SIG-M5 treated with dmso at 0.1 percent for 504 hours (cell line): Measurements from ENCODE around the gene METTL16.
"Not testable (repeated sequence)": the region's sequence is repeated elsewhere in the genome, so short reads cannot be mapped to it uniquely, and the experiment has no call there.

ENCODE experiments used
- DNase-seq: peaks from one replicate; lab custom pipeline; 2025; ENCODE audit not compliant: unreplicated experiment; lab: John Stamatoyannopoulos, UW

The METTL16 gene

DNA sequence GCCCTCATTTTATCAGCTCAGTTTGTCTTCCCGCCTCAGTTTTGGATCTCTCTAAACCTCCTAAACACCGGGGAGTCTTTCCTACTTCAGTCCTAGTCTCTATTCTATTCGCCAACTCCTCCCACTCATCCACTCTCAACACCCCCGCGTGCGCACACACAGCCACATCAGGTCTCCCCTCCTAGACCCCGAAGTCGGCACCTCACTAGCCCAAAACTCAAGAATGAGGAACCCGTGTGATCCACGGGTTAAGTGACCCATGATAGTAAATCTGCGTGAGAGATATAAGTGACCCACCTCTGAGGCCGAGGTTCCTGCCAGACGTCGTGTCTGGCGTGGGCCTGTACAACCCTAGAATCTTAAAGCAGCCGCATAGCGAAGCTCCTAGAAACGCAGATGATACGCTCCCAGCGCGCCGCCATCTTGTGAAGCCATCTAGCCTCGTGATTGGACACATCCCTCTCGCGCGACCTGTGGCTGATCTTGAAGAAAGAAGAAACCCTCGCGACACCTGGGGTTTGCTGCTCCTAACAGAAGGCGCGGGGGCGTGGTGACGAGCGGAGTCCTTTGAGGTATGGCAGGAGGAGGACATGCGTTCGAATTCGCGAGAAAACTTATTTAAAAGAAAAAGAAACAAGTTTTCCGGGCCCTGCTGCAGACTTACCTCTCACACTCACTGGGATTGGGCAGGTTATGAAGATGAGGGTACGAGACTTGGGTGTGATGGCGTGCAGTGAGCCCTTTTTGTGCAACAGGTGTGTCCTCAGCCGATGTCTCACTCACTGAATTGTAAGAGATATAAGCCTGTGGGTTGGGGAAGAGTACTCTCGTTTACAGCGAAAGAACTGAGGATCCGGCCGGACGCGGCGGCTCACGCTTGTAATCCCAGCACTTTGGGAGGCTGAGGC, at the start of gene METTL16:
TSS of gene METTL16 (minus strand) at position 427 of the 908 bp plus-strand sequence. CDS start 9,557 bp downstream, outside the sequence.
- peak; percentile 97 for DNase-seq

DNA sequence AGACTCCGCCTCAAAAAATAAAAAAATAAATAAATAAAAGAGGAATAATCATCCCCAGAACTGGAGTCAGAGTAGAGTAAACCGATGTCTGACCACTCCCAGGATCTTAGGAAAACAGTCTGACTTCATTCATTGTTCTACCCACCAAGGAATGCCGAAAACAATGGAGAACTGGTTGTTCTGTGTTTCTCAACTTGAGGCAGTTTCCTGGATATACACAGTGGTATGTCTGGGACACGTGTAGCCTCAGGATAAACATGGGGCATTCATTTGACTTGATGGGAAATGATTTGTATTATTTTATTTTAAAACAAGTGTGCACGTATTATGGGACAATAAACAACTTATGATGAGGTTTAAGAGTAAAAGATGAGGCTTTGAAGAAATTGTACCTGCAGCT, 49.0 kb upstream of the METTL16 start:
- DNase-seq: no peak

DNA sequence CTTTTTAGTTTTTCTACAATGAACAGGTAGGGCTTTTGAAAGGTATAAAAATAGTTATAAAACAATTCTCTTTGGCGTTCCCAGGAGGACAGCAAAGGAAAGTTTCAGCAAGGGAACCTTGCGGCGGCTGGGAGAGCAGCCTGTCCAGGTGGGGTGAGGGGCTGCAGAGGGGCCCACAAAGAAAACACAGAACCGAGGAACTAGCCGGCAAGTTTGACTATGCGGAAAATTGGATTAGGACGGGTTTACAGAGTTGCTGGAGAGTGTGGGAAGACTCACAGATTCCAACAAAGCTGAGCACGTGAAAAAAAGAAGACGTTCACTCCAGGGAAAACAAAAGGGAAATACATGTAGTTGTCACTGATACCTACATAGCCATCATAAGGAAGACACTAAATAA, 40.2 kb upstream of the METTL16 start:
- DNase-seq: no peak

DNA sequence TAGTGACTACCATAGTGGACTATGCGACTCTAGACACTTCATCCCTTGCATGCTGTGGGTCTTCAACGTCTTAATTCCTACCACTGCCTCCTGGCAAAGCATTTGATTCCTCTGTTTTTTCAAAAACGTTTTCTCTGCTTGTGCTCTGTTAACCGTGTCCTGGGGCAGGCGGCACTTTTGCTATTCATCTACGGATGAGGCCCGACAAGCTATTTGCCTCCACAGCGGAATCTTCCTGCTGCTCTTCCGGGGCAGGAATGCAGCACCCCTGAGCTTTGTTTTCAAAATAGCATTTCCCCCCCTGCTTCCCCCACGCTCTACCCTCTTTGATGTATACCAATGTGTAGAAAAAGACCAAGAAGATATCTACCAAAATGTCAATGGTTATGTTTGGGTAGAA, 39.8 kb upstream of the METTL16 start:
- DNase-seq: no peak

DNA sequence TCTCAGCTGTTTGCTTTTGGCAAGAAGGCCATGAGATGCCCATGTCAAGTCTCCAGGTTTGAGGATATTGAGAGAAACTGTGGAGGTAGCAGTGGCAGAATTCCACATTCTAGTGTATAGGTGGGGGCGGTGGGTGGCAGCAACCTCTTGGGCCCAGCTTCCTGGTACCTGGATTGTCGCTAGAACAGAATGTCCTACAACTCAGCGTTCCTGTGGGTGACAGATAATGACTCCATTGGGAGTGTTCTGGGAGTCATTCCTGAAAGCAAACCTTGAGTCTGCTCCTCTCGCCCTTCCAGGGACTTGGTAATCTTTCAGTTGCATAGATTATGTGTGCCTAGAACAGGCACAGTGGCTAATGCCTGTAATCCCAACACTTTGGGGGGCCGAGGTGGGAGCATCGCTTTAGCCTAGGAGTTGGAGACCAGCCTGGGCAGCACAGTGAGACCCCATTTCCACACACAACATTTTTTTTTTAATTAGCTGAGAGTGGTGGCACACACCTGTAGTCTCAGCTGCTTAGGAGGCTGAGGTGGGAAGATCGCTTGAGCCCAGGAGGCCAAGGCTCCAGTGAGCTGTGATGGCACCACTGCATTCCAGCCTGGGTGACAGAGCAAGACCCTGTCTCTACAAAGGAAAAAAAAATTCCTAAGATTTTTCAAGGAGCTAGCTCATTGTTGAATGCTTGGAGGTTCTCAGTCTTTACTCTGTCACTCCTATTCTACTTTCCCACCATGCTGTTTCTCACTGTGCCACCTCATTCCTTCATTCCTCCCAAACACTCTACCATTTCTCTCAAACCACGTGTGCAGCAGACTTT, 37.9 kb upstream of the METTL16 start:
- no peak for DNase-seq

DNA sequence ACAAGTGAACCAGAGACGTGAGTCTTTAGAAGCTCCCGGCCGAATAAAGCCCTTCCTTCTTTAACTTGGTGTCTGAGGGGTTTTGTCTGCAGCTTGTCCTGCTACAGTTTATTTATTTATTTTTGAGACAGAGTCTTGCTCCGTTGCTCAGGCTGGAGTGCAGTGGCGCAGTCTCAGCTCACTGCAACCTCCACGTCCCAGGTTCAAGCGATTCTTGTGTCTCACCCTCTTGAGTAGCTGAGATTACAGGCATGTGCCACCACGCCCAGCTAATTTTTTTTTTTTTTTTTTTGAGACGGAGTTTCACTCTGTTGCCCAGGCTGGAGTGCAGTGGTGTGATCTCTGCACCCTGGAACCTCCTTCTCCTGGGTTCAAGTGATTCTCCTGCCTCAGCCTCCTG, 36.3 kb upstream of the METTL16 start:
- not testable (repeated sequence) for DNase-seq

GRCh38 chr17:2547176-2547575, 35.5 kb upstream of the METTL16 start:
- DNase-seq: peak; percentile 47

DNA sequence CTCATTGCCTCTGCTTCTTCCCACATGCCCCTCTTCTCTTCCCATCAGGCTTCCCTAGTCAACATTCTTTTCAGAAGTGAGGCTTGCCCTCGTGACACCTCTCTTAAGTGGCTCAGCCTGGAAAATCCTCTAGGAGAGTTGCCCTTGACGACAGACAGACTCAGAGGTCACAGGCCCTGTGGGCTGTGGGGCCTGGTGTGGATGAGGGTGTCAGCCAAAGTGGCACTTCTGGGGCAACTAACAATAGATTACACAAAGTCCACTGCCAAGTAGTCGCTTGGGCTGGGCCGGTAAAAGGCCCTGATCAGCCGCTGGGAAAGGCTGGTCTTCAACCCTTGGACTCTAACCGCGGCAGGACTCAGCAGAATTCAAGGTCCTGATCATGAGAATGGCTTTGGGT, 33.7 kb upstream of the METTL16 start:
- no peak for DNase-seq

- DNase-seq: no peak
Observed at GRCh38 chr17:2542456-2542855, 30.8 kb upstream of the METTL16 start.

- DNase-seq: no peak
Observed at GRCh38 chr17:2542056-2542455, 30.4 kb upstream of the METTL16 start.

GRCh38 chr17:2537579-2537978, 25.9 kb upstream of the METTL16 start:
- not testable (repeated sequence) for DNase-seq

DNA sequence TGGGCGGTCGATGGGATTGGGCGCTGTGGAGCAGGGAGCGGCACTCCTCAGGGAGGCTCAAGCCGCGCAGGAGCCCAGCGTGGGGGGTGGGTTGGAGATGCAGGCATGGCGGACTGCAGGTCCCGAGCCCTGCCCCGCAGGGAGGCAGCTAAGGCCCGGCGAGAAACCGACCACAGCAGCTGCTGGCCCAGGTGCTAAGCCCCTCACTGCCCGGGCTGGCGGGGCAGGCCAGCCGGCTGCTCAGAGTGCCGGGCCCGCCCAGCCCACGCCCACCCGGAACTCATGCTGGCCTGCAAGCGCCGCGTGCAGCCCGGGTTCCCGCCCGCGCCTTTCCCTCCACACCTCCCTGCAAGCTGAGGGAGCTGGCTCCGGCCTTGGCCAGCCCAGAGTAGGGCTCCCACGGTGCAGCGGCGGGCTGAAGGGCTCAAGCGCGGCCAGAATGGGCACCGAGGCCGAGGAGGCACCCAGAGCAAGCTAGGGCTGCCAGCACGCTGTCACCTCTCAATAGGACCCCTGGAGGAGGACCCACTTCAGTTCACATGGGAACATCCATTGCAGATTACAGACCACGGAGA, 20.5 kb upstream of the METTL16 start:
- DNase-seq: no peak

- not testable (repeated sequence) for DNase-seq
Observed at GRCh38 chr17:2531243-2531954, 19.7 kb upstream of the METTL16 start.

DNA sequence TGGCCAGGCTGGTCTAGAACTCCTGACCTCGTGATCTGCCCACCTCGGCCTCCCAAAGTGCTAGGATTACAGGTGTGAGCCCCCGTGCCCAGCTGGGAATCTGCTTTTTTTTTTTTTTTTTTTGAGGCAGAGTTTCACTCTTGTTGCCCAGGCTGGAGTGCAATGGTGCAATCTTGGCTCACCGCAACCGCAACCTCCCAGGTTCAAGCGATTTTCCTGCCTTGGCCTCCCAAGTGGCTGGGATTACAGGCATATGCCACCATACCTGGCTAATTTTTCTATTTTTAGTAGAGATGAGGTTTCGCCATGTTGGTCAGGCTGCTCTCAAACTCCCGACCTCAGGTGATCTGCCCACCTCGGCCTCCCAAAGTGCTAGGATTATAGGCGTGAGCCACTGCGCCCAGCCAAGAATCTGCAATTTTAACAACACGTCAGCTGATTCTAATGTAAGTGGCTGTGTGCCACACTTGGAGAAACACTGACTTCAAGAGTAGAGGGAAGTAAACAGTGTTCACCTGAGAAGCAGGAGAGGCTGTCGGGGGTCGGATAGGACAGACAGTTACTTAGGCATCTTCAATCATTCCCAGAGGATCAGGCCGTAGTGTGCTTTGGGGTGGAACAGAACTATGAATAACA, 10.2 kb upstream of the METTL16 start:
- not testable (repeated sequence) for DNase-seq

GRCh38 chr17:2521257-2521656, 9.6 kb upstream of the METTL16 start:
- DNase-seq: no peak

- no peak for DNase-seq
Observed at GRCh38 chr17:2517539-2517938, 5.9 kb upstream of the METTL16 start.

DNA sequence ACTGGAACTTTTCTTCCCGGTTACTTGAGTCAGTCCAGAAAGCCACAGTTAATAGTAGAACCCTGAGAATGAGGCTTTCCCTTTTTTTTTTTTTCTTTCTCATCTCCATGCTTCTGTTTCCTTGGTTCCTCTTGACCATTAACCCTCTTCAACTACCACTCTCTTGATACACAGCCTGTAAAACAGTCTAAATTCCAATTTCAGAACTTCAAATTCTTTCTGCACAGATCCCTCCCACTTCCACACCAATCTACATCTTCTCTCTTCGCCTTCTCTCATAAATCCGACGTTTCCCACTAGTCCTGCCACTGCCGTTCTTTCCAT, 588 bp downstream of the METTL16 start:
- no peak for DNase-seq

DNA sequence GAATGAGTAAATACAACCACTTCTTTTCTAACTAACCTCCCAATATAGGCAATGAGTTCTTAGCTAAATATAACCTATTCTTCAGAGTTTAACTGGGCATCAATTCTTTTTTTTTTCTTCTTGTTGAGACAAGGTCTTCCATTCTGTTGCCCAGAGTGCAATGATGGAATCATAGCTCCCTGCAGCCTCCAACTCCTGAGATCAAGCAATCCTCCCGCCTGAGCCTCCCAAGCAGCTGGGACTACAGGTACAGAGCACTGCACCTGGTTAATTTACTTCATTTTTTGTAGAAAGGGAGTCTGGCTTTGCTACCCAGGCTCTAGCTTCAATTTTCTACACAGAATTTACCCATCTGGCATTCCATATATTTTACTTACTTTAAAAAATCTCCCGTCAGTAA, 1.1 kb downstream of the METTL16 start:
- DNase-seq: no peak

DNA sequence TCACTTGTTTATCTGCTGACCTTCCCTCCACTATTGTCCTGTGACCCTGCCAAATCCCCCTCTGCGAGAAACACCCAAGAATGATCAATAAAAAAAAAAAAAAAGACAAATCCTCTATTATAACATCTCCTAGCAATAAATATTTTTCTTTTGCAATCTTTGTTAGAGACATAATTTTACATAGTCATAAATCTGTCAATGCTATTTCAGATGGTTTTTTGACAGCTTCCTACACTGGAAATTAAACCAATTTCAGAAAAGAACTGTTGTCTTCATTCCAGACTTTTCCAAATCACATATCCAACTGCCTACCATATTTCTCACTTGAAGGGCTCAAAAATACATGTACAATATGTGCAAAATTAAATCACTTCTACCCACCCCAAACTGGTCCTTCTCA, 3.7 kb downstream of the METTL16 start:
- no peak for DNase-seq

DNA sequence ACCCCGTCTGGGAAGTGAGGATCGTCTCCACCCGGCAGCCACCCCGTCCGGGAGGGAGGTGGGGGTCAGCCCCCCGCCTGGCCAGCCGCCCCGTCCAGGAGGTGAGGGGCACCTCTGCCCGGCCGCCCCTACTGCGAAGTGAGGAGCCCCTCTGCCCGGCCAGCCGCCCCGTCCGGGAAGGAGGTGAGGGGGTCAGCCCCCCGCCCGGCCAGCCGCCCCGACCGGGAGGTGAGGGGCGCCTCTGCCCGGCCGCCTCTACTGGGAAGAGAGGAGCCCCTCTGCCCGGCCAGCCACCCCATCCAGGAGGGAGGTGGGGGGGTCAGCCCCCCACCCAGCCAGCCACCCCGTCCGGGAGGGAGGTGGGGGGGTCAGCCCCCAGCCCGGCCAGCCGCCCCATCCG, 4.7 kb downstream of the METTL16 start:
- DNase-seq: not testable (repeated sequence)

DNA sequence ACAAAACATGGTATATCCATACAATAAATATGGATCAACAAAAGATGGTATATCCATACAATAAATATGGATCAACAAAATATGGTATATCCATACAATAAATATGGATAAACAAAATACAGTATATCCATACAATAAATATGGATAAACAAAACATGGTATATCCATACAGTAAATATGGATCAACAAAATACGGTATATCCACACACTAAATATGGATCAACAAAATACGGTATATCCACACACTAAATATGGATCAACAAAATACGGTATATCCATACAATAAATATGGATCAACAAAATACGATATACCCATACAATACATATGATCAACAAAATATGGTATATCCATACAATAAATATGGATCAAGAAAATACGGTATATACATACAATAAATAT, 8.1 kb downstream of the METTL16 start:
- no peak for DNase-seq
